HG03469 (cell line): Measurements from ENCODE around the gene SPATA33.
"Not testable (repeated sequence)": the region's sequence is repeated elsewhere in the genome, so short reads cannot be mapped to it uniquely, and the experiment has no call there.

Experiments used
- ATAC-seq: cut with Tn5 transposase; IDR thresholded peaks from one replicate; pipeline ENCODE4 v1.9.1; 2021; ENCODE audit warnings: mild to moderate bottlenecking, moderate library complexity, moderate number of reproducible peaks; ENCODE audit not compliant: unreplicated experiment

The SPATA33 gene

GRCh38 chr16:89691231-89691985 is 33.8 kb downstream of the SPATA33 start:
- ATAC-seq, result no peak

- ATAC-seq, result no peak
Measured at GRCh38 chr16:89691986-89692569, 34.4 kb downstream of the SPATA33 start.

GRCh38 chr16:89693289-89693731 is 35.7 kb downstream of the SPATA33 start:
- no peak for ATAC-seq

- ATAC-seq, result no peak
Measured at GRCh38 chr16:89693931-89694783, 36.5 kb downstream of the SPATA33 start.

GRCh38 chr16:89694784-89695085 is 37.1 kb downstream of the SPATA33 start:
- ATAC-seq, result not testable (repeated sequence)

GRCh38 chr16:89695086-89695874 is 37.6 kb downstream of the SPATA33 start:
- no peak for ATAC-seq

GRCh38 chr16:89695875-89696669 is 38.4 kb downstream of the SPATA33 start:
- ATAC-seq, result no peak

- ATAC-seq, result no peak
Measured at GRCh38 chr16:89696670-89697128, 39.1 kb downstream of the SPATA33 start.

- ATAC-seq, result no peak
Measured at GRCh38 chr16:89697161-89697615, 39.6 kb downstream of the SPATA33 start.

GRCh38 chr16:89697616-89698331 is 40.1 kb downstream of the SPATA33 start:
- no peak for ATAC-seq

GRCh38 chr16:89698717-89699116 is 41.1 kb downstream of the SPATA33 start:
- not testable (repeated sequence) for ATAC-seq

GRCh38 chr16:89699629-89700099 is 42.0 kb downstream of the SPATA33 start:
- not testable (repeated sequence) for ATAC-seq

- peak; percentile 36 for ATAC-seq
Measured at GRCh38 chr16:89700100-89700648, 42.5 kb downstream of the SPATA33 start.

- ATAC-seq, result no peak
Measured at GRCh38 chr16:89700649-89701424, 43.2 kb downstream of the SPATA33 start.

GRCh38 chr16:89701425-89702406 is 44.1 kb downstream of the SPATA33 start, which contains the start of gene SPATA2L:
TSS of gene SPATA2L (minus strand) at chr16:89701705. CDS start at chr16:89701232, 473 bp downstream.
- ATAC-seq, result peak; percentile 33

GRCh38 chr16:89704281-89704680 is 46.6 kb downstream of the SPATA33 start:
- no peak for ATAC-seq

- no peak for ATAC-seq
Measured at GRCh38 chr16:89705006-89705405, 47.4 kb downstream of the SPATA33 start.
